GM12873 (cell line): ENCODE measurements around the gene ASB8.
A peak's percentile ranks its signal among the peaks of the same experiment; 100 is the strongest.

Experiments used
- CTCF ChIP-seq: IDR thresholded peaks from 2 replicates; pipeline ENCODE4 v1.5.1; 2012; ENCODE audit warnings: low read depth, mild to moderate bottlenecking, moderate library complexity, low read length, control low read depth; ENCODE audit not compliant: insufficient read depth; ENCODE audit errors: missing control alignments

The ASB8 gene

GRCh38 chr12:48198672-48198971 is 41.3 kb upstream of the ASB8 start:
- no peak for TF ChIP-seq CTCF

DNA sequence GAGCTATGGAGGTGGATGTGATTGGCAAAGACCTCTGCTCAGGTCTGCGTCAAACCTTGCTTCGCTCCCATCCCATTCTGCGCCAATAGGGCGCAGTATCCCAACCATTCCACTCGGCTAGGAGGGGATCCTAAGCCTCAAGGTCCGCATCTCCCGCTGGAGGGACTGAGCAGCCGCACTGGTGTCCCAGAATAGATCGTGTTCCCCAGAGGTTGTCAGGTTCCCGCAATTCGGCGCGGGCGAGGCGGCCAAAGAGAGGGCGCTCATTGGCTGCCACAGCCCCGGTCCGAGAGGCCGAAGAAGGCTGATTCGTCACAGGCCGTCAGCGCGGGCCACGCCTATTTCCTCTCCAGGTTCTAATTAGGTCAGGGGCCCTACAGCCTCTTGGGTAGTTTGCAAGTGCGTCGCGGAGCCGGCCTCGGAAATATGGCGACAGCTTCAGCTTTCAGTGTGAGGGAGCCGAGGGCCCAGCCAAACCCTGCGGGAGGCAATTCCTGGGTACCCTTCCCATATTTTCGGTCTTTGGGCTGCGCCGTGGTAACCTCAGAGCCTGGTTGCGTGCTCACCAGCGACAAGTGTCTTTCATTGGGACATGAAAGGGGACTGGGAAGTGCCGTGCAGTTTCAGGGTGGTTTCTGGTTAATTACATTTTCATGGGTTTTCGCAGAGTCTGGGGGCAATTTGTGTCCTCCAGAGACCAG is 40.8 kb upstream of the ASB8 start:
- TF ChIP-seq CTCF = no peak

DNA sequence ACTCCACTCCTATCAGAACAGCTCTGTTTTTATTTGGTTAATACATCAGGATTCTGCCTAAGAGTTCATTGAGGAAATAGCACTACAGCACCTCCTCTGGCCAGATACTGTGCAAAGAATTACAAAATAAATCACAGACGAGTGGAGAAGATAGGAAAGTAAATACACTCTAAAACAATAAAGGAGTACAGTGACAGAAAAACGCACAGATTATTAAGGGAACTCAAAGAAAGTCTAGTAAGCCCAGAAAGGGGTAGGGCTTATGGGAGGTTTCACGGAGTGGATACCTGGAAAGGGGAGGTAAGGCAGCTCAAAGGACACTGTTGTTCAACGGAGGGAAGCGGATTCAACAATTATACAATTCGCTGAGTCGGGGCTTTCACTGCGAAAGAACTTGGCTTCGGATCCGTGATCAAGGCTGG is 40.2 kb upstream of the ASB8 start:
- TF ChIP-seq CTCF = peak; percentile 44

DNA sequence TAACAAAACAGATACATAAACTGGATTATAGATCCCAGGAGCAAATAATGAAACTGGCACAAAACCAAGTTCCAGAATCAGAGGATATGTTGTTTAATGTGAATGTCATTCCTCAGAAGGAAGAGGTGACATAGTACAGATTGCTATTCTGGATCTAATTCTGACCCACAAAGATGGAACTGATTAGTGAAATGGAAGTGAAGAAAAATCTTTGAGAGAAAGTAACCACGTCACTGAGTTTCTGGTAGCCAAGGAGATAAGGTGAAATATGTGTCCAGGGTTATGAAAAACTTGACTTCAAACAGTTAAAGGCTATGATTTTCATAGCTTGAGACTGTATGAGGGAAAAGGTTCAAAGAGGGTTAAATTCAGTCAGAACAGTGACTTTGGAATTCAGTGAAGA is 37.5 kb upstream of the ASB8 start:
- TF ChIP-seq CTCF = no peak

GRCh38 chr12:48193623-48194022 is 36.3 kb upstream of the ASB8 start:
- no peak for TF ChIP-seq CTCF

DNA sequence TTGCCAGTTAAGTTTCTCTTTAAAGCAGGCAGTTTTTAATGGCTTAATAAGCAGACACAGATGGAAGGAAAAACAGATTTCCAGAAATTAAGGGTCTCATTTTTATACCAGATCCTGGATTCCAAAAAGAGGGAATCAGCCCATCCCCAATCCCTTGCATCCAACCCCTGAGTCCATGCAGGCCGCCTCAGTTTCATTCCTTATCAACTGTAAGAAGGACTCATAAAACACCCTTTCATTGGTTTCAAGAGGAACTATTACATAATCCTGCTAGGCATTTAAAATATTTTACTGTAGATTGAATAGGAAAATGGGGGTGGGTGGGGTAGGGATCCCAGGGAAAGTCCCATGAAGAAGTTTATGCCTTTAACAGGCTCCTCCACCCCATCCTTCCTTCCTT is 35.5 kb upstream of the ASB8 start:
- no peak for TF ChIP-seq CTCF

DNA sequence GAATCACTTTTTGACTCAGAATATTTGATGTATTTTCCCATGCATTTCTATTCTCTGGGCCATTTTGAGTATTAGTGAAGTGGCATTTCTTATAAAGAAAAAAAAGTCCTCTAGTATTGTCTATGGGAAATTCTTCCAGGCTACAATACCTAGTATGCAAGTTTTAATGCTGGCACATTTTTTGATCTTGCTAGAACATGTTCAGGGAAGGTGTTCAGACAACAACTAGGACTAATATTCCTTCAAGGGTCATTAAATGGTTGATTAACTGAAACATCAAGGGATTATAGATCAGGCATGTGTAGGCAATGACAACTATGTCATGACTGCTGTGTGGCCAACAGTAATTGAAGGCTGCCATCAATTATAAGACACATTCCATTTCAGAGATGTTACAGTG is 33.8 kb upstream of the ASB8 start:
- TF ChIP-seq CTCF = no peak
